OCI-LY1 (cell line): Measurements from ENCODE around the gene GALNT13.

Experiments
- H2AFZ ChIP-seq: fragments of 200-600 bp; sonication (generic), shearing (Covaris generic); 2 replicates; pipeline ENCODE4 v1.6.0; 2014; ENCODE audit warnings: antibody characterized with exemption, mild to moderate bottlenecking, low read length
- H3F3A ChIP-seq: fragments of 200-600 bp; sonication (generic), shearing (Covaris generic); 2 replicates; pipeline ENCODE4 v1.6.0; 2014; ENCODE audit warnings: mild to moderate bottlenecking, antibody characterized with exemption, low read length, moderate library complexity; ENCODE audit not compliant: insufficient read depth
- H3K27ac ChIP-seq: fragments of 200-600 bp; sonication (generic); 2 replicates; pipeline ENCODE4 v1.5.1; 2014; ENCODE audit warnings: low read length, mixed run types, mild to moderate bottlenecking, low read depth; ENCODE audit not compliant: poor library complexity, severe bottlenecking
- H3K27me3 ChIP-seq: fragments of 200-600 bp; sonication (generic); 2 replicates; pipeline ENCODE4 v1.6.0; 2014; ENCODE audit warnings: antibody characterized with exemption, mild to moderate bottlenecking, low read length, moderate library complexity; ENCODE audit not compliant: insufficient read depth
- H3K36me3 ChIP-seq: fragments of 200-600 bp; sonication (generic); 2 replicates; pipeline ENCODE4 v1.6.1; 2014; ENCODE audit warnings: mild to moderate bottlenecking, antibody characterized with exemption, low read length, moderate library complexity, mixed read lengths; ENCODE audit not compliant: insufficient read depth
- H3K4me1 ChIP-seq: fragments of 200-600 bp; sonication (generic); 2 replicates; pipeline ENCODE4 v1.5.1; 2014; ENCODE audit warnings: mild to moderate bottlenecking, low read length, moderate library complexity; ENCODE audit not compliant: insufficient read depth, severe bottlenecking
- H3K4me2 ChIP-seq: fragments of 200-600 bp; sonication (generic), shearing (Covaris generic); 2 replicates; pipeline ENCODE4 v1.6.1; 2014; ENCODE audit warnings: low read length
- H3K4me3 ChIP-seq: fragments of 200-600 bp; sonication (generic); 2 replicates; pipeline ENCODE4 v1.5.1; 2014; ENCODE audit warnings: low read length, low read depth, mild to moderate bottlenecking, mixed read lengths; ENCODE audit not compliant: poor library complexity, severe bottlenecking
- H3K79me2 ChIP-seq: fragments of 200-600 bp; shearing (Covaris generic); 2 replicates; pipeline ENCODE4 v1.6.1; 2016; ENCODE audit warnings: mixed run types, low read length, mixed read lengths; ENCODE audit not compliant: insufficient read depth
- H3K9ac ChIP-seq: fragments of 200-600 bp; sonication (generic), shearing (Covaris generic); 2 replicates; pipeline ENCODE4 v1.6.1; 2014; ENCODE audit warnings: mild to moderate bottlenecking, low read length, mixed read lengths
- H3K9me2 ChIP-seq: fragments of 200-600 bp; sonication (generic), shearing (Covaris generic); 2 replicates; pipeline ENCODE4 v1.6.1; 2014; ENCODE audit warnings: low read depth, mild to moderate bottlenecking, low read length, mixed read lengths
- H3K9me3 ChIP-seq: fragments of 200-600 bp; shearing (Covaris generic); 2 replicates; pipeline ENCODE4 v1.6.1; 2014; ENCODE audit warnings: low read length, mixed read lengths
- H4K20me1 ChIP-seq: fragments of 200-600 bp; sonication (generic), shearing (Covaris generic); 2 replicates; pipeline ENCODE4 v1.6.0; 2016; ENCODE audit warnings: mild to moderate bottlenecking, low read length; ENCODE audit not compliant: insufficient read depth
- CTCF ChIP-seq: fragments of 200-600 bp; sonication (generic), shearing (Covaris generic); IDR thresholded peaks from 2 replicates; pipeline ENCODE4 v1.5.1; 2017; ENCODE audit warnings: mild to moderate bottlenecking, antibody characterized with exemption, low read length, moderate library complexity, mixed read lengths
- EZH2 ChIP-seq: fragments of 200-600 bp; sonication (generic), shearing (Covaris generic); IDR thresholded peaks from 2 replicates; pipeline ENCODE4 v1.8.0; 2017; ENCODE audit warnings: borderline replicate concordance, mixed run types, mild to moderate bottlenecking, antibody characterized with exemption, low read length, moderate library complexity, mixed read lengths

Gene GALNT13

GRCh38 chr2:154375579-154375931 lies 503.8 kb downstream of the GALNT13 start:
- Histone ChIP-seq H2AFZ (no peak overlapping the region), H3K4me2 (no peak overlapping the region), H3K79me2 (no peaks in the 10 kb centered on the region), H3K9me2 (no peaks in the 10 kb centered on the region), H3K27ac (no peak overlapping the region), H3K36me3 (no peaks in the 10 kb centered on the region), H4K20me1 (no peaks in the 10 kb centered on the region), H3F3A (no peaks in the 10 kb centered on the region), H3K9ac (no peak overlapping the region), H3K4me3 (no peak overlapping the region), H3K9me3 (no peaks in the 10 kb centered on the region), H3K4me1 (no peaks in the 10 kb centered on the region), H3K27me3 (no peaks in the 10 kb centered on the region)
- TF ChIP-seq CTCF (peak; percentile 50; the same call in 1 of the 2 replicates), EZH2 (no peak)

- Histone ChIP-seq H3K9me2 (no peaks in the 10 kb centered on the region), H4K20me1 (no peaks in the 10 kb centered on the region), H2AFZ (no peak overlapping the region), H3K27me3 (no peaks in the 10 kb centered on the region), H3K4me3 (no peak overlapping the region), H3K79me2 (no peaks in the 10 kb centered on the region), H3K36me3 (no peaks in the 10 kb centered on the region), H3K4me1 (peaks cover 9% of the 10 kb centered on the region), H3K9me3 (no peaks in the 10 kb centered on the region), H3F3A (no peaks in the 10 kb centered on the region), H3K4me2 (no peak overlapping the region), H3K27ac (no peak overlapping the region), H3K9ac (no peak overlapping the region)
- TF ChIP-seq EZH2 (no peak), CTCF (no peak)
These were observed 510.4 kb downstream of the GALNT13 start for GRCh38 chr2:154381931-154382794.

GRCh38 chr2:154386186-154386585 lies 514.5 kb downstream of the GALNT13 start:
- H3K4me3 ChIP-seq = no peak overlapping the region
- H3K36me3 ChIP-seq = no peaks in the 10 kb centered on the region
- no peaks in the 10 kb centered on the region for H3F3A ChIP-seq
- H3K27me3 ChIP-seq = no peaks in the 10 kb centered on the region
- H3K9me2 ChIP-seq = no peaks in the 10 kb centered on the region
- H3K4me1 ChIP-seq = peaks cover 9% of the 10 kb centered on the region
- peaks cover 10% of the 10 kb centered on the region for H3K9me3 ChIP-seq
- no peaks in the 10 kb centered on the region for H3K79me2 ChIP-seq
- H3K9ac ChIP-seq = no peak overlapping the region
- no peak overlapping the region for H3K27ac ChIP-seq
- no peak for TF ChIP-seq EZH2
- no peak for TF ChIP-seq CTCF
- no peak overlapping the region for H2AFZ ChIP-seq
- H3K4me2 ChIP-seq = no peak overlapping the region
- no peaks in the 10 kb centered on the region for H4K20me1 ChIP-seq
